Stimulated activated CD4-positive, alpha-beta T cell treated with anti-CD3 and anti-CD28 coated beads, Interleukin-15, amount 100 ng/mL, for 24 hours (primary cell): ENCODE data around the gene KRTAP9-1.
"Not testable (repeated sequence)": the region's sequence is repeated elsewhere in the genome, so short reads cannot be mapped to it uniquely, and the experiment has no call there.

ENCODE experiments used
- DNase-seq: peaks from one replicate; pipeline ENCODE4 v3.0.0-alpha.2; 2020

Gene KRTAP9-1

DNA sequence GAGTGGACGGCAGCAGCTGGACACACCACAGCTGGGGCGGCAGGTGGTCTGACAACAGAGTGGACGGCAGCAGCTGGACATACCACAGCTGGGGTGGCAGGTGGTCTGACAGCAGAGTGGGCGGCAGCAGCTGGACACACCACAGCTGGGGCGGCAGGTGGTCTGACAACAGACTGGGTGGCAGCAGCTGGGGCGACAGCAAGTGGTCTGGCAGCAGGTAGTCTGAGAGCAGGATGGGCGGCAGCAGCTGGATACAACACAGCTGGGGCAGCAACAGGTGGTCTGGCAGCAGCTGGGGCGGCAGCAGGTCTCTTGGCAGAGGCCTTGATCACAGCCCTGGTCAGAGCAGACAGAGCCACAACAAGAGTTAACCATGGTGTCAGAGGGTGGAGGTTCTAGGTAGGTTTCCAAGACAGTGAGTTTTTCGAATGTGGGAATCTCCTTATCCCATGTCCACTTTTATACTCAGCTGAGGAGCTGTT is 5.2 kb upstream of the KRTAP9-1 start, which contains the start of gene KRTAP4-1:
Gene KRTAP4-1 (minus strand): TSS at position 432 of the 482 bp plus-strand sequence. CDS start 57 bp downstream, at position 375.
- no peak for DNase-seq

DNA sequence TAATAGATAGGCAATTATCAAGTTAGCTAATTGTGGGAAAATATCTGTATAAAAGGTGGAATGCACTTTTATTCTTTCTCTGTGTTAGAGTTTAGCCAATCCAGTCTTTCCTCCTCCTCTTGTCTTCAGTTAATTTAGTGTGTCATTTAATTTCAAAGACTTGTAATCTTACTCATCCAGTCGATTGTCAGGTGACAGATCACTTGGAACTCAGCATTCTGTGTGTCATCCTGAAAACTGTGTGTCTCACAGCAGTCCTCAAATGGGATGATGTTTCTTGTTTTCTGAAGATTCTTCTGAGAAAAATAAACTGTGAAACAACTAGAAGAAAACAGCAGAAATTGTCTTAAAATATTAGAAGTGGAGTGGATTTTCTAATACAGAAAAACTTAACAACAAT is 4.7 kb upstream of the KRTAP9-1 start:
- DNase-seq = no peak

DNA sequence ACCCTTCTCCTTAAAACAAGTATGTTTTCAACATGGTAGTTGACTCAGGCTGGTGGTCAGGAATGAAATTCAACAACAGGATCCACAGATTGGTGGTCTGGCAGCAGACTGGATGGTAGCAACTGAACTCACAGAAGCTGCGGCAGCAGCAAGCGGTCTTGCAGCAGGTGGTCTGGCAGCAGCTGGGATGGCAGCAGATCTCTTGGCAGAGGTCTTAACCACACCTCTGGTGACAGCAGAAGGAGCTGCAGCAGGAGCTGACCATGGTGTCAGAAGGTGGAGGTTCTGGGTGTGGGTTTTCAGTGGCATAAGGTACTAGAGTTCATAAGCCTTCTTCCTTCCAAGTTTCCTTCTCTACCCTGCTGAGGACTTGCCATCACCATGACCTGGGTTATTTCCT is 2.8 kb upstream of the KRTAP9-1 start:
- no peak for DNase-seq

DNA sequence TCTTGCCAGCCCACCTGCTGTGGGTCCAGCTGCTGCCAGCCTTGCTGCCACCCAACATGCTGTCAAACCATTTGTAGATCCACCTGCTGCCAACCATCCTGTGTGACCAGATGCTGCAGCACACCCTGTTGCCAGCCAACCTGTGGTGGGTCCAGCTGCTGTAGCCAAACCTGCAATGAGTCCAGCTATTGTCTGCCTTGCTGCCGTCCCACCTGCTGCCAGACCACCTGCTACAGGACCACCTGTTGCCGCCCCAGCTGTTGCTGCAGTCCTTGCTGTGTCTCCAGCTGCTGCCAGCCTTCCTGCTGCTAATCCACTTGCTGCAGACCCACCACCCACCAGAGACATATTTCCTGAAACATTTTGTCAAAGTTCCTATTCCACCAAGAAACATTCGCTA is 641 bp downstream of the KRTAP9-1 start:
- no peak for DNase-seq

DNA sequence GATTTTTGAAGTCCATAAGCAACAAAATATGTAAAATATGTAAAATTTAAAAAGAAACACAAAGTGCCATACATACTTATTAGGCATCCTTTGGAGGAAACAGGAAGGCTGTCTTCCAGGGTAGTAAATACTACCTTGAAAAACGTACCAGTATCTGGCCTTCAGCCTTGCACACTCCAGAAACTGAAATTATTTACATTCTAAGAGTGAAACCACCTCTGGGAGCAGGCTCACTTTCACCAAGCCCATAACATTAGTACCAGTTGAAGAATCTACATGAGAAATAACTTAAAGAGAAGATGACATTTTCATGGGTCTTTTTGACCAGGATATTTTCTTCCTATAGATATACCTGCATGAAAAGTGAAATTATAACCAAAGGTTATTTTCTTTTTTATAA is 6.4 kb downstream of the KRTAP9-1 start:
- no peak for DNase-seq

DNA sequence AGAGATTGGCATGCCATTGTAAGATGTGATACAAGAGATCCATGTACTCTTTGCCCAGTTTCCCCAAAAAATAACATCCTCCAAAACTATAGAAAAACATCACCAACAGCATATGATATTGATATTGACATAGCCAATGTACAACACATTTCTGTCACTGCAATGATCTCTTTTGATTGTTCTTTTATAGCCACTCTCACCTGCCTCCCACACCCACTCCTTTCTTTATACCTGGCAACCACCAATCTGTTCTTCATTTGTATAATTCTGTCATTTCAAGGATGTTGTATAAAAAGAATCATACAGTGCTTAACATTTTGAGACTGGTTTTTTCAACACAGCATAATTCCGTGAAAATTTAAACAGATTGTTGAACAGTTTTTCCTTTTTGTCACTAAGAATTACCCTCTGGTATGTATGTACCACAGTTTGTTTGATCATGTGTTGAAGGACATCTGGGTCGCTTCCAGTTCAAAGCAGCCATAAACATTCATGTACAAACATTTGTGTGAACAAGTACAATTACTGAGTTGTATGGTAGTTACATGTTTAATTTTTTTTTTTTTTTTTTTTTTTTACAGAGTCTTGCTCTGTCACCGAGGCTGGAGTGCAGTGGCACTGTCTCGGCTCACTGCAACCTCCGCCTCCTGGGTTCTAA is 9.9 kb downstream of the KRTAP9-1 start:
- DNase-seq = no peak

DNA sequence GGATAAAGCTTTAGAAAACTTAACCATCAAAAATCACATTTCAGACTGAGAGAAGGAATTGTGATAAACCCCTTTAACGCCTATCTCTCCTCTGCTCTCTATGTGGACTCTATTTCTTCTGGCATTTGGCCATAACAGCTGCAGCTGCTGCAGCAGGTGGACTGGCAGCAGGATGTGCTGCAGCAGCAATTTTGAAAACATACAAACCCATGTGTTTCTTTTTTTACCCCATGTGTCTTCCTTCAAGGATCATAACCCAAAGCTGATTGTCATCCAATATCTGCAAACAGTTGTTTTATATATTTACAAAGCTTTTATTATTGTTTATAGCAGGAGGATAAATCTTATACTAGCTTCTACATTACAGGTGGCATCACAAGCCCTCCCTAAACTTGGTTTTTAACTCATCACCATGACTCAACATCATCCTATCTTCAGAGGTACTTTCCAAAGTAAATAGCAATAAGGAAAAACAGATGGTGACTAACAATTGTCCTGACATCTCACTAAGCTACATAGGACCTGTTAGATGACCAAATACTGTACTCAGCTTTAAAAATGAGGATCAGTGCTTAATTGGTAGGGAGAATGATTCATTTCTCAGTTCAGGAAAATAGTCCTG is 22.3 kb downstream of the KRTAP9-1 start:
- no peak for DNase-seq

DNA sequence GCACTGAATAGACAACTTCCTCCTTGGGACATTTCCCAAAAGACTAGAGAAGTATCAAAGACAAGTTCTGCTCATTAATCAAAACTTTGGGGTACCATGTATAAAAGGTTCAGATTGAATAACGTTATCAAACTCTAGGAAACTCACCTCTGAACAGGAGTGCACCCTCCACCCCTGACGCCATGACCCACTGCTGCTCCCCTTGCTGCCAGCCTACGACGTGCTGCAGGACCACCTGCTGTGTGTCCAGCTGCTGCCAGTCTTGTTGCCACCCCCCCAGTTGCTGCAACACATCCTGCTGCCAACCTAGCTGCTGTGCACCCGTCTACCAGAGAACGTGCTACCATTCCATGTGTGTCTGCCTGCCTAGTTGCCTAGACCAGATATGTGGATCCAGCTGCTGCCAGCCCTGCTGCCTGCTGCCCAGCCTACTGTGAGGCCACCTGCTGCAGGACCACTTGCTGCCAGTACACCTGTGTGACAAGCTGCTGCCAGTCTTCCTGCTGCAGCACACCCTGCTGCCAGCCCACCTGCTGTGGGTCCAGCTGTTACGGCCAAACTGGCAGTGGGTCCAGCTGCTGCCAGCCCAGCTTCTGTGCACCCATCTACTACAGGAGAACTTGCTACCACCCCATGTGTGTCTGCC is 23.0 kb downstream of the KRTAP9-1 start:
- DNase-seq = no peak

DNA sequence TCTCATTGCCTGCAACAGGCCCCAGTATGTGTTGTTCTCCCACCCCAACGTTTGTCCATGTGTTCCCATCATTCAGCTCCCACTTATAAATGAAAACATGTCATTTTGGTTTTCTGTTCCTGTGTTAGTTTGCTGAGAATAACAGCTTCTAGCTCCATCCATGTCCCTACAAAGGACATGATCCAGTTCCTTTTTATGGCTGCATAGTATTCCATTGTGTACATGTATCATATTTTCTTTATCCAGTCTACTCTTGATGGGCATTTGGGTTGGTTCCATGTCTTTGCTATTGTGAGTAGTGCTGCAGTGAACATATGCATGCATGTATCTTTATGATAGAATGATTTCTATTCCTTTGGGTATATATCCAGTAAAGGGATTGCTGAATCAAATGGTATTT is 26.0 kb downstream of the KRTAP9-1 start:
- no peak for DNase-seq

DNA sequence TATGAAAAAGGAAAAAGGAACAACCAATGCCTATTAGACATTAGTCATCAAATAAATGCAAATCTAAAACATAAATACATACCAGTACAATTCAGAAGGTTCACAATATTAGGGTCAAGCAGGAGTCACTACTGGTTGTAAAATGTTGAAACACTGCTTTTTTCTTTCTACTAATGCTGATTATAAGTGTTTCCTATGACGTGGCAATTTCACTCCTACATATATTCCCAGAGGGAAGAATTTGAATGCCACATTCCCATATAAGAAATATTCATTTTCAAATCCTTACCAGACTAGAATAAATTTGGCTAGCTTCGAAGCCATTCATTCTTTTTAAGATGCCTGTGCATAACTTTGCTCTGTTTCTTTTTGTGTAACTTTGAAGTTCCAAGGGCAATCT is 34.1 kb downstream of the KRTAP9-1 start:
- DNase-seq = no peak

DNA sequence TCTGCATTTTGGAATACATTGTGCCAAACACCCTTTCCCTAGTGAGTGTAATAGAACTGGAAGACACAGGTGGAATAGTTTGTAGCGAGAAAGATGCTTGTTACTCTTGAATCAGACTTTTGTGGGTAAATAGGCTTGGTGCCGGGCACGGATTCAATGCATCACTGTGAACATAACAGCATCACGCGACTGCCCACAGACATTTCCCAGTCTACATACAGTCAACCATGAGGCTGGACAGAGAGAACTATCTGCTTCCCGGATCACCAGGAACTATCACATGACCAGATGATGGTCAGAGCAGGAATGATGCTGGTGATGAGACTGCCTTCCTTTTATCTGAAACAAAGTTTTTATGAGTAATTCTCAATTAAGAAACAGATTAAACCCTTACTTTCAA is 36.4 kb downstream of the KRTAP9-1 start:
- no peak for DNase-seq

DNA sequence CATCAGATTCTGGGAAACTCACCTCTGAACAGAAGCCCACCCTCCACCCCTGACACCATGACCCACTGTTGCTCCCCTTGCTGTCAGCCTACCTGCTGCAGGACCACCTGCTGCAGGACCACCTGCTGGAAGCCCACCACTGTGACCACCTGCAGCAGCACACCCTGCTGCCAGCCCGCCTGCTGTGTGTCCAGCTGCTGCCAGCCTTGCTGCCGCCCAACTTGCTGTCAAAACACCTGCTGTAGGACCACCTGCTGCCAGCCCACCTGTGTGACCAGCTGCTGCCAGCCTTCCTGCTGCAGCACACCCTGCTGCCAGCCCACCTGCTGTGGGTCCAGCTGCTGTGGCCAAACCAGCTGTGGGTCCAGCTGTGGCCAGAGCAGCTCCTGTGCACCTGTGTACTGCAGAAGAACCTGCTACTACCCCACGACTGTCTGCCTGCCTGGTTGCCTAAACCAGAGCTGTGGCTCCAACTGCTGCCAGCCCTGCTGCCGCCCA is 37.0 kb downstream of the KRTAP9-1 start, which contains the start of gene KRTAP9-2:
Gene KRTAP9-2 (plus strand): TSS at position 51 of the 498 bp plus-strand sequence. CDS start 7 bp downstream, at position 58.
- not testable (repeated sequence) for DNase-seq

DNA sequence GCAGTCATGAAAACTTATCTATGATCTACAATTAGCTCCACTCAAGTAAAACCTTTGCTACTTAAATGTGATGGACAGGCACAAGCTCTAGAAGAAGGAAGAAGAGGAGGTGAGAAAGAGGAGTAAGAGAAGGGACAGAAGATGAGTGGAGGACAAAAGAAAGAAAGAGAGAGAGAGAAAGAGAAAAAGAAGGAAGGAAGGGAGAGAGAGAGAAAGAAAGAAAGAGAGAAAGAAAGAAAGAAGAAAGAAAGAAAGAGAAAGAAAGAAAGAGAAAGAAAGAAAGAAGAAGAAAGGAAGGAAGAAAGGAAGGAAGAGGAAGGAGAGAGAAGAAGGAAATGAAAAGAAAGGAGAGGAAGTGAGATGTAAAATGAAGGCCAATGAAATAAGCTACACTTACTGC is 40.4 kb downstream of the KRTAP9-1 start:
- no peak for DNase-seq

DNA sequence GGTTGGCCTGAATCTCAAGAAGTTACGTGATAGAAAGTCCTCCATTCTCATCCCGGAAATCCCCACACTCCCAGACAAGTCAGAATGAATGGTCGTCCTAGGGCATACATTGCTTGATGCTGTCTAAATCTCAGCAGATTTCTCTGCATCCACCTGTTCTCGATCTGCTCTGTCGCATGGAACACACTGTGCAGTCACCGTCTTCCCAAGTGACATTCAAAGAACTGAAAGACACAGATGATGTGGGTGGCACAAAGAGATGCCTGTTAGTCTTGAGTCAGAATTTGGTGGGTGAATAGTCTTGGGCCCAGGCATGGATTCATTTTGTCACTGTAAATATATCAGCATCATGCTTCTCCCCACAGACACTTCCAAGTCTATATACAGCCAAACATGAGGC is 42.0 kb downstream of the KRTAP9-1 start:
- DNase-seq = no peak

DNA sequence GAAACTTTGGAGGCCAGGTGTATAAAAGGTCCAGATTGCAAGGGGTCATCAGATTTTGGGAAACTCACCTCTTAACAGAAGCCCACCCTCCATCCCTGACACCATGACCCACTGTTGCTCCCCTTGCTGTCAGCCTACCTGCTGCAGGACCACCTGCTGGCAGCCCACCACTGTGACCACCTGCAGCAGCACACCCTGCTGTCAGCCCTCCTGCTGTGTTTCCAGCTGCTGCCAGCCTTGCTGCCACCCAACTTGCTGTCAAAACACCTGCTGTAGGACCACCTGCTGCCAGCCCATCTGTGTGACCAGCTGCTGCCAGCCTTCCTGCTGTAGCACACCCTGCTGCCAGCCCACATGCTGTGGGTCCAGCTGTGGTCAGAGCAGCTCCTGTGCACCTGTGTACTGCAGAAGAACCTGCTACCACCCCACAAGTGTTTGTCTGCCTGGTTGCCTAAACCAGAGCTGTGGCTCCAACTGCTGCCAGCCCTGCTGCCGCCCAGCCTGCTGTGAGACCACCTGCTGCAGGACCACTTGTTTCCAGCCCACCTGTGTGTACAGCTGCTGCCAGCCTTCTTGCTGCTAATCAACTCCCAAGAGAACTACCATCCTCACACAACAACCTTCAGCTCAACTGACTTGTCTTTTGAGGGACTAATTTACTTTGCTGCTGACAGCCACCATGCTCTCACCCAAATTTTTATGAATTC is 42.9 kb downstream of the KRTAP9-1 start, which contains the start of gene KRTAP9-3:
Gene KRTAP9-3 (plus strand): TSS at position 51 of the 707 bp plus-strand sequence. CDS start 53 bp downstream, at position 104.
- DNase-seq = not testable (repeated sequence)

DNA sequence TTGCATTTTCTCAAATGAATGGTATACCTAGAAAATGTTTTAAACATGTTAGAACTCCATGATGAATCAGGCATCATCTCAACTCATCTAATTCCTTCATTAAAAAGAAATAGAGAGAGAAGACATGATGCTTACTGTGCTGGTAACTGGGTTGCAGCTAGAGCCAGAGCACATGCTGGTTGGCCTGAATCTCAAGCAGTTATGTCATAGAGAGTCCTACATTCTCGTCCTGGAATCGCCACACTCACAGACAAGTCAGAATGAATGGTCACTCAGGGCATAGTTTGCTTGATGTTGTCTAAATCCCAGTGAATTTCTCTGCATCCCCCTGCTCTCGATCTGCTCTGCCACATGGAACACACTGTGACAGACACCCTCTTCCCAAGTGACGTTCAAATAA is 47.4 kb downstream of the KRTAP9-1 start:
- not testable (repeated sequence) for DNase-seq

DNA sequence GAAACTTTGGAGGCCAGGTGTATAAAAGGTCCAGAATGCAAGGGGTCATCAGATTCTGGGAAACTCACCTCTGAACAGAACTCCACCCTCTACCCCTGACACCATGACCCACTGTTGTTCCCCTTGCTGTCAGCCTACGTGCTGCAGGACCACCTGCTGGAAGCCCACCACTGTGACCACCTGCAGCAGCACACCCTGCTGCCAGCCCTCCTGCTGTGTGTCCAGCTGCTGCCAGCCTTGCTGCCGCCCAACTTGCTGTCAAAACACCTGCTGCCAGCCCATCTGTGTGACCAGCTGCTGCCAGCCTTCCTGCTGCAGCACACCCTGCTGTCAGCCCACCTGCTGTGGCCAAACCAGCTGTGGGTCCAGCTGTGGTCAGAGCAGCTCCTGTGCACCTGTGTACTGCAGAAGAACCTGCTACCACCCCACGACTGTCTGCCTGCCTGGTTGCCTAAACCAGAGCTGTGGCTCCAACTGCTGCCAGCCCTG is 48.3 kb downstream of the KRTAP9-1 start, which contains the start of gene KRTAP9-8:
Gene KRTAP9-8 (plus strand): TSS at position 51 of the 489 bp plus-strand sequence. CDS start 53 bp downstream, at position 104.
- DNase-seq = not testable (repeated sequence)
